NCI-H748 (cell line): Measurements from ENCODE around the gene TFR2.

Source experiments
- DNase-seq: peaks from one replicate; lab custom pipeline; 2025; ENCODE audit not compliant: unreplicated experiment; lab: John Stamatoyannopoulos, UW

The TFR2 gene

DNA sequence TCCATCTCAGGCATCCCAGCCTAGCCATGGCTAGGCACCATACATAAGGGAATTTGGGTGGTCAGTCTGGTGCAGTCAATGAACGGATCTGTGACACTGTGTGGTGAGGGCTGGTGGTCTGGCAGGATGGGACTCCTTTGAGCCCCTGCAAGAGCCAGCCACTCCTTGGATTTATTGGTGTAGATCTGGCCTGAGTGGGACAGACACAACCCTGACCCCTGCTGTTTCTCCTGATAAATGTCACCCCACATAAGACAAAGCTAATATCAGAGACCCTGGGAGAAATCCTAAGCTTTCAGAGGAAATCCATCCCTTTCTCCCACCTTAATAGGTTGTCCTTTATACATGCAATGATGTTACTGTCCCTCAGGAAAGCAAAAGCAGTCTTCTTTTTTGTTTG, 52.9 kb downstream of the TFR2 start:
- no peak for DNase-seq

GRCh38 chr7:100586266-100587025, 54.9 kb downstream of the TFR2 start, which contains the start of gene FBXO24:
TSS of gene FBXO24 (plus strand) at chr7:100586328. CDS start at chr7:100586626, 298 bp downstream.
- peak; percentile 99 for DNase-seq

DNA sequence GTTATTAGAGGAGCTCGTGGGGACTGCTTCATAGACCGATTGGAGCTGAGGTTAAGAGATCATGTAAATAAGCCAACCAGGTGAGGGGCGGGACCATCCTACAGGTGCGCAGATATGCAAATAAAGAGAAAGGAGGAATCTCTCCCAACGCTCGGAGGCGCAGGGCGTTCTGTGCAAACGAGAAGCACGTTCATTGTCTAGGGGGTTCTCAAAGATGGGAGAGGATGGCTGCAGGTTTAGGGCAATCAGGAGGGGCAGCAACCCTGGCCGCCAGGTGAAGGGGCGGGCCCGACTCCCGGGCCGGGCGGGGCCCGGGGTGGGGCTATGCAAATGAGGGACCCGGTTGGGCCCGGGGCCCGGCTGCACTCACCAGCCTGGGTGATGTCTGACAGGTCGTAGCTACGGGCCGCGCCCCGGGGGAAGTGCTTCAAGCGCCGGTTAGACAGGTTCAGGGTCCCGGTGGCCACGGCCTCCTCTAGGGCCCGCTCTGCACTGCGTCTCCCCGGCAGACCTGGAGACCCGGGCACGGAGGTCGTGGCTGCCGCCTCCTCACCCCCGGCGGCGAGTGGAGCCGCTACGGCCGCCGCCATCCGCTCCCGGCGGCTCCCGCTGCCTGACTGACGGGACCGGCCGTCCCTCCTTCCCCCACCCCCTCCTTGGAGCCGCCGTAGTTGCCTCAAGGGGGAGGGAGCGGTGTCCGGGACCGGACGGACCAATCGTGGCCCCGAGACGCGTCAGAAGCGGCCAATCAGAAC, 55.7 kb downstream of the TFR2 start, which contains the start of gene LRCH4:
Gene LRCH4 (minus strand): TSS at position 619 of the 755 bp plus-strand sequence. CDS start 29 bp downstream, at position 590.
- peak; percentile 73 for DNase-seq

DNA sequence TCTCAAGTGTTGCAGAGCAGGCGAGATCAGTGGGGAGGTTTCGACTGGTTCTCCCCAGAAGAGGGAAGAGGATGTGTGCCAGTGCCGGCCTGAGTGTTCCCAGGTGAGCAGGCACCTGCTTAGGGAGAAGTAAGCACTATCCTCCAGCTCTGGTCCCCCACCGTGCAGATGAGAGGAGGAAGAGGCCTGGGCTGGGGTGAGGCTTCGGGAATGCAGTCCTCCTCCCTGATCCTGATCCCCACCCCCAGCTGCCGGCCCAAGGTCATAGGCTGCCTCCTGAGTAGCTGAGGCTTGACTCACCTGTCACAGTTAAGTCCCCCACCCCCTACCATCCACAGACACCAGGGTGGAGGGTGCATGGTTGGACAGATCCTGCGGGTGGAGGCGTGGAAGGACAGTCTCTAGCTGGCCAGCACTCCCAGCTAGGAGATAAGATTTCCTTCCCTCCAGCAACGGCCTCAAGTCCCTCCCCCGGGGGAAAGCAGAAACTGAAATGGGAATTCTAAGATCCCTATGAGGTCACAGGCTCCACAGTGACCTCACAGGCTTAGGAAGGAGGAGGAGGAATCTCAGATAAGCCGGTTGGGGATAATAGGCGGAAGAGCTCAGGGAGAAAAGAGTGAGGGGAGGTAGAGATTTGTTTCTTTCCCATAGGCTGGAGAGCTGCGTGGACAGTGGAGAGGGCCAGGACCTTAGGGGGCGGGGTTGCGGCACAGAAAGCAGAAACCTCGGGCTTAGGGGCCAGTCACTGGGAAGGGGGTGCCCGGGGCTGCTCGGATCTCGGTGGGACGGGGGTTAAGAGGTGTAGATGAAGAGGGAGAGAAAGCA, 56.5 kb downstream of the TFR2 start:
- DNase-seq: peak; percentile 62

DNA sequence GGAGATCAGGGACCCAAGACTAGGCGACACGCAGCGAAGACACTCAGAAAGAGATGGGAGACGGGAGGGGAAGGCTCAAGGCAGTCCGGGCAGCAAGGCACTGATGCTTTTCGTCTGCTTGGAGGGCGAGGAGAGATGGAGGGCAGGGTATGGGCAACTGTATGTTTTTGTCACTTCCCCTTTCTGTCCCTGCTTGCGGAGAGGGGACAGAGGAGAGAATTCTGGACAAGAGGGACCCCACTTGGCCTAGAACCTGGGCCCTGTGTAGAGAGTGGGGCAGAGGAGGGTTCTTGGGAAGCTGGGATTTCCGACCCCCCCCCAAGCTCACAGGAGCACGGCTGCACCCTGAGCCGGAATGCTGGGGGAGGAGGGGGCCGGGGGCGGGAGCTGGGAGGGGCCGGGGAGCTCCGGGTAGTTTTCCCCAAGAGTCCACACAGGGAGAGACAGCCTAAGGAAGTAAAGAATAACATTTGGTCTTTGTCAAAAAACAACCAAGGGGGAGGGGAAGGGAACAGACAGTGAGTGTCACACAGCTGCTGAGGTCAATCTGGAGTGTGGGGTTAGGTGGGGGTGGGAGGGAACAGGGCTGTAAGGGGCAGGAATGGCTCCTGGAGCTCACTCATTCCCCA, 57.2 kb downstream of the TFR2 start:
- no peak for DNase-seq

- no peak for DNase-seq
These were observed 58.0 kb downstream of the TFR2 start for GRCh38 chr7:100583132-100584053.

GRCh38 chr7:100582650-100583049, 58.7 kb downstream of the TFR2 start:
- DNase-seq: no peak

- DNase-seq: no peak
These were observed 59.2 kb downstream of the TFR2 start for GRCh38 chr7:100582041-100582579.

DNA sequence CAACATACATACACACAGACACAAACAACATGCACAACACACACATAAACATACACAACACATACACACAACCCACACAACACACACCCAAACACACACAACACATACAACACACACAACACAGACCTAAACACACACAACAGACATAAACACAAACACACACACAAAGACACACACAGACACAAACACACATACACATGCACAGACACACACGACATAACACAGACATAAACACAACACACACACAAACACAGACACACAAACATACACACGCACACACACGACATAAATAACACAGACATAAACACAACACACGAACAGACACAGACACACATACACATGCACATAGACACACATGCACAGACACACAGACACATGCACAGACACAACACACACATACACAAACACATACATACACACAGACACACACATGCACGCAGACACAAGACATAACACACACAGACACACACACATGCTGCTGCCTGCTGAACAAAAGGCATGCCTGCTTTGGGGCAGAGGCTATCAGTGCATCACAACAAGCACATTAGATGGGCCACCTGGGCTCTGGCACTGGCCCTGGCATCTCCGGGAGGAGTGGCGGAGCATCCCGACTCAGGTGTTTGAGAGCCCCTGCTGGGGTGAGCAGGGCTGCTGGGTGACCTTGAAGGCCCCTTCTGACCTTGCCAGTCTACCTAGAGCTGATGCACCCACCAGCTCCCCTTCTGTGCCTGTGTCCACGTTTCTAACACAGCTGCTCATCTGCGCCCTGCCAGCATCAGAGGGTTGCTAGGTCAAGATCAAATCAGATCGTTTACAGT, 60.7 kb downstream of the TFR2 start:
- no peak for DNase-seq

DNA sequence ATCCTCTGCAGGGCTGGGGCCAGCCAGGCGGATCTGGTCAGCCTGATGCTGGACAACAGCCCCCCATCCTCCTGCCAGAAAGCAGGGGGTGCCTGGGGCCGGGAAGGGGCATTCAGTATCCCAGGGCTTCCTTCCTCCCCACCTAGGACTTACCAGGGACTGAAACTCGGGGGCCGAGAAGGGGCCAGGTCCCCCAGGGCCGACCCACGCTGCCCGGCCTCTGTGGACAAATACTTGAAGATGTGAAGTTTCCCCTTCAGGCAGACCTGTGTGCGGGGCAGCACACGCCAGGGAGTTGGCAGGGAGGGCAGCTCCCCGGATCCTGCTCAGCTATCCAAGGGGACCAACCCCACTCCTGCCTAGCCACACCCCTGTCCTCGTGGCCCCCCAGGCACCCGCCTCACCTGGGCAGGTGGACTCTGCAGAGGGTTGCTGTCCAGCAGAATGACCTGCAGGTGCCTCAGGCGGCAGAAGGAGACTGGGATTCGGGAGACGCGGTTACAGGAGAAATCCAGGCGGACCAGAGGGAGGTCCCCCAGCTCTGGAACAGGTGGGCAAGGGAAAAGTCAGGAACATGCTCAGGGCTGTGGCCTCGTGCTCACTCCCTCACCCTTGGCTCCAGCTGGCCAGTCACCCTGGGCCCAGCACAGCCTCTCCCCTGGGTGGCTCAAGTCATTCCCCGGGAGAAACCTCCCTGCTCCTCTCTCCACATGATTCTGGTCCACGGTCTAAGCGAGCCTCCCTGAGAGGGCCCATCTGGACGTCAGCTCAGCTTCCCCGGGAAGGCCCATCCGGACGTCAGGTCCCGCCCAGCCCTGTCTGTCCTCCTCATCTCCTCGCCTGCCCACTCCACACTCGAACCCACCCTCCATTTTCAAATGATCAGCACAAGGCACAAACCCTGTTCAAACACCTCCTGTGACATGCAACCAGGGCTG, 62.8 kb downstream of the TFR2 start:
- DNase-seq: no peak

DNA sequence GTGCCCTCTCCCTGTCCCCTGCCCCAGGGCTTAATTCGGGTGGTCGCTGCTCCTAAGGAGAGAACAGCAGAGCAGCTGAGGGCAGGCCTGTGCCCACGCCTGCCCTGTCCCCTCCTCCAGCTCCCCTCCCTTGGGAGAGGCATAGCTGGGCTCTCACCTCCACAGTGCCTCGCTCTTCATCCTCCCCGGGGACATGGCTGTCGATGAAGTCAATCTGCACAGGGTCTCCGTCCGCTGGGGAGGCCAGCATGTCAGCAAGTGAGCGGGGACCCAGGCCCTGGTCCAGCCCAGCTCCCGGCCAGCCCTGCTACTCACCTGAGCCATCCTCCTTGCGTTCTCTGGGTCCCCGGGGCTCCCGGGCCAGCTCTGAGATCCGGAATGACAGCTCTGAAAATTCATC, 63.8 kb downstream of the TFR2 start:
- DNase-seq: no peak

GRCh38 chr7:100577103-100577502, 64.2 kb downstream of the TFR2 start:
- no peak for DNase-seq

DNA sequence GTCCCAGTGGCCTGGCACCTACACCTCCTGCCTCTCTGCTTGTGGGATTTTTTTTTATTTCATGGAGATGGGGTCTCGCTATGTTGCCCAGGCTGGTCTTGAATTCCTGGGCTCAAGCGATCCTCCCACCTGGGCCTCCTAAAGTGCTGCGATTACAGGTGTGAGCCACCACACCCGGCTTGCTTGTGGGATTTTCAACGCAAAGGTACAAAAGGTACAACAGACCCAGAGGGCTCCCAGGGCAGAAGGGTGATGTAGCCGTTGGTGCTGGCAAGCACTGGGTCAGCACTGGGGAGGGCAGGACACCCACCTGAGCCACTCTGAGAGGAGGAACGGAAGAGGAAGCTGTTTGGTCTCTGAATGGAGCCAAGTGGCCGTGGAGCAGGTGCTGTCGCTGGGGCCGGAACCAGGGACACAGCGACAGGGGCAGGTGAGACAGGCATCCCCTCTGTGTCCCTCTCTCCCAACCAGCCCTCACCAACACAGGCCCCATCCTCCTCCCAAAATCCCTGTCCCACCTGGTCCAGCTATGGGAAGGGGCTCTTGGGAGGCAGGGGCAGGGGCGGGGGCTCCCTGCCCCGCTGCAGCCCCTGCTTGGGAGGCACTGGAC, 64.9 kb downstream of the TFR2 start:
- DNase-seq: no peak

DNA sequence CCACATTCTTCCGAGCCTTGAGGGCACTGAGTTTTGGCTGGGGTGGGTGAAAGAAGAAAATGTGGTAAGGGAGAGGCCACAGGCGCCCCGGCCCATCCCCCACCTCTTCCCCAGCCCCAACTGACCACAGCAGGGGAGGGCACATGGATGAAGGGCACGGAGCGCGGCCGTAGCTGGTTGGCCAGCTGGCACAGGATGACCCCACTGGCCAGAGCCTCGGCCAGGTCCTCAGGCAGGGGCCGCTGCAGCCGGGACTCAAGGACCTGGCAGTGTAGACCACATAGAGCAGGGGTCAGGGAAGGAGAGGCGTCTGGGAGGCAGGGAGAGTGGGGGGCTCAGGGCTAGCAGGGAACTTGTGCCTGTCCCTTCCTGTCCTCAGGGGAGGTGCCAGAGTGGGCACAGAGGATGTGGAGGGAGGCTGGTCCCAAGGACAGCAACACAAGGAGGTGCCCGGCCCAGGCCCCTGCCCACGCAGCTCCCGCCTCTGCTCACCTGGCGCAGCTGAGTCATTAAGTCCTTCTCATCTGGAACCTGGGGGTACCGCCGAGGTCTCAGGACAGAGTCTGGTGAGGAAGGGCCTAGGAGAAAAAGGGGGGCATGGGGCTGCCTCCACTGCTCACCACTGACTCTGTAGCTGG, 65.5 kb downstream of the TFR2 start:
- DNase-seq: no peak

- no peak for DNase-seq
These were observed 66.1 kb downstream of the TFR2 start for GRCh38 chr7:100575206-100575631.

DNA sequence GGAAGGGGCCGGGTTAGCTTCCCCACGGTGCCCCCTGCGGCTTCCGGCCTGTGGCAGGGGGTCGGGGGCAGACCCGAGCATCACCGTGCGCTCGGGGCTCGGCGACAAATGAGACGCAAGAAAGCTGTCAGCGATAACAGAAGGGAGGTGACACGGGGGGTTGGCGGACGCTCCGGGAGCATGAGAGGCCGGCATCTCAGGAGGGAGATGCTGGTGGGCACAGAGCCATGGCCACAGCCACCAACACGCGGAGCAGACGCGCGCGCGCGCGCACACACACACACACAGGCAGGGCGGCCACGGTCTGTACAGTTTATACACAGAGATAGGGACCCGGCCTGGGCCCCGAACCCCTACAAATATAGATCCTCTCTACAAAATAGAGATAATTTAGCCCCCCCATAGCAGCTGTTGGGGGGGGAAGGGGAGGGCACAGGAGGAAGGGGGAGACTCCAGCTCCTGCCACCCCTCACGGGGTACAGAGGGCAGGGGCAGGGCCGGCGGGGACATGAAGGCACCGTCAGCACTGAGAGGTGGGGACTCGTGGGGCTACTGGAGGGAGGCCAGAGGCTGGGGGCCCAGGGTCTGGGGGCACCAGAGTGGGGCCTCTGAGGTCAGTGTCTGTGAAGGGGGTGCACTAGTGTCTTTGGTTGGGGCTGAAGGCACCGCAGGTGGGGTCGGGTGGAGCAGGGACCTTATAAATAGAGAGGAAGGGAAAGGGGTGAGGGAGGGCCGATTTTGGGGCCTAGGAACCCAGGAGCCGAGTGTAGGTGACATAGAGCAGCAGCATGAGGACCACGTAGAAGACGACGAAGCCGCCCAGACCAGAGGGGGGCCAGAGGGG, 66.8 kb downstream of the TFR2 start:
- no peak for DNase-seq
